HFFc6 (cell line): ENCODE measurements around the gene ERO1A. TPM values are rescaled to one million over a fixed set of nuclear protein-coding genes. Genes with fewer than 3 reads are reported as not detected.
A peak's percentile ranks its signal among the peaks of the same experiment; 100 is the strongest.

Experiments used
- DNase-seq: peaks from one replicate; pipeline ENCODE4 v3.0.0-alpha.2; 2018
- H3K27ac Mint-ChIP-seq: 2 replicates; pipeline ENCODE4 v1.8.0; 2020; ENCODE audit warnings: mild to moderate bottlenecking, mixed read lengths
- H3K27me3 Mint-ChIP-seq: 2 replicates; pipeline ENCODE4 v1.8.0; 2021; ENCODE audit warnings: mild to moderate bottlenecking, moderate library complexity, mixed read lengths; ENCODE audit not compliant: insufficient read depth
- H3K36me3 Mint-ChIP-seq: 2 replicates; pipeline ENCODE4 v1.8.0; 2021; ENCODE audit warnings: low read depth, mixed read lengths
- H3K4me1 Mint-ChIP-seq: 2 replicates; pipeline ENCODE4 v1.8.0; 2020; ENCODE audit warnings: low read depth, mixed read lengths
- H3K4me3 Mint-ChIP-seq: 2 replicates; pipeline ENCODE4 v1.8.0; 2020; ENCODE audit warnings: mild to moderate bottlenecking, moderate library complexity, mixed read lengths
- H3K9me3 Mint-ChIP-seq: 2 replicates; pipeline ENCODE4 v1.8.0; 2020; ENCODE audit warnings: mild to moderate bottlenecking, mixed read lengths
- total RNA-seq, 6 experiments: library from RNA; stranded (reverse); fragmentation: NEBNext Ultra II Directional; extraction: Animal tissue kit (Norgen Biotek cat#: 25700); gene quantifications; 2 replicates in 1 of 6; 3 replicates in 5 of 6; pipeline ENCODE4 v1.2.3, GENCODE V29; 2021
- TF ChIP-seq, protein P1 (sequence below): fragments of 200-600 bp; sonication (generic); IDR thresholded peaks from 2 replicates; pipeline ENCODE4 v1.5.0; 2021; ENCODE audit warnings: antibody characterized with exemption, mild to moderate bottlenecking

The ERO1A gene
- total RNA-seq, 6 experiments from 2014 or later = 55.6 to 64.8 (median 59.6) TPM

DNA sequence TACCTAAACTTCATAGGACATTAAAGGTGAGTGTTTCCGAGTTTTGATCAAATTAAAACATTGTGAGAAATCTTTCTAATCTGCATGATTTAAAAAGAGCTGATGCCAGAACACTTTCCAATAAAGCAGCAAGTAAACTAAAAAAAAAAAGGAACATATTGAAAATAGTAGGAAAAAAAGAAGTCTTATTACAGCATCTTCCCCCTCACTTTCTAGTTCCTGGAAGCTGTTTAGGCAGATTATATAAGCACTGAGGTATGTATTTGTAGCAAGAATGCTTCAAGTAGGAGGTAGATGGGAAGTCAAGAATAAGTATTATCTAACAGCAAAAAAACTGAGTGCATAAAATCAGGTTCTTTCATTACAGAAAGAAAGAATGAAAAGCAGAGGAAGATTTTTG lies 45.8 kb downstream of the ERO1A start:
- TF ChIP-seq, protein P1, sequence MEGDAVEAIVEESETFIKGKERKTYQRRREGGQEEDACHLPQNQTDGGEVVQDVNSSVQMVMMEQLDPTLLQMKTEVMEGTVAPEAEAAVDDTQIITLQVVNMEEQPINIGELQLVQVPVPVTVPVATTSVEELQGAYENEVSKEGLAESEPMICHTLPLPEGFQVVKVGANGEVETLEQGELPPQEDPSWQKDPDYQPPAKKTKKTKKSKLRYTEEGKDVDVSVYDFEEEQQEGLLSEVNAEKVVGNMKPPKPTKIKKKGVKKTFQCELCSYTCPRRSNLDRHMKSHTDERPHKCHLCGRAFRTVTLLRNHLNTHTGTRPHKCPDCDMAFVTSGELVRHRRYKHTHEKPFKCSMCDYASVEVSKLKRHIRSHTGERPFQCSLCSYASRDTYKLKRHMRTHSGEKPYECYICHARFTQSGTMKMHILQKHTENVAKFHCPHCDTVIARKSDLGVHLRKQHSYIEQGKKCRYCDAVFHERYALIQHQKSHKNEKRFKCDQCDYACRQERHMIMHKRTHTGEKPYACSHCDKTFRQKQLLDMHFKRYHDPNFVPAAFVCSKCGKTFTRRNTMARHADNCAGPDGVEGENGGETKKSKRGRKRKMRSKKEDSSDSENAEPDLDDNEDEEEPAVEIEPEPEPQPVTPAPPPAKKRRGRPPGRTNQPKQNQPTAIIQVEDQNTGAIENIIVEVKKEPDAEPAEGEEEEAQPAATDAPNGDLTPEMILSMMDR = no peak
- Mint-ChIP-seq H3K4me1 (no peaks in the 10 kb centered on the region), H3K27ac (no peak overlapping the region), H3K4me3 (no peak overlapping the region), H3K27me3 (no peaks in the 10 kb centered on the region), H3K36me3 (peaks cover 13% of the 10 kb centered on the region; the same call in 1 of the 2 replicates), H3K9me3 (no peaks in the 10 kb centered on the region)
- DNase-seq = no peak

DNA sequence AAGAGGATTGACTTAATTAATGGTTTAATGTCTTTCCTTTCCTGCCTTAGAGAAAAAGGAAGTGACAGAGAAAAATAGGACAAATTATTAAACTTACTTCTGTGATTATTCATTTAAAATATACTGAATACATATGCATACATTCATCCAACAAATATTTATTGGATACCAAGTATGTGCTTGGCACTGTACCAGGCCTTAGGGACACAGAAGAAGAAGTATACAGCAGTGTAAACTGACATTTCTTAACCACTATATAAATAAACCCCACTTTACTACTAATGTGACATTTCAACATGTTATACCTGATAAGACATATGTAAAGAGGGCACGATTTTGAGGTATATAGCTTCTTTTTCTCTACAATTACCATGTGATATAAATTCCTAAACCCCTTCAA lies 53.6 kb downstream of the ERO1A start:
- no peaks in the 10 kb centered on the region for H3K9me3 Mint-ChIP-seq
- DNase-seq = peak; percentile 1
- no peak overlapping the region for H3K27ac Mint-ChIP-seq
- H3K36me3 Mint-ChIP-seq = peaks cover 16% of the 10 kb centered on the region
- no peak overlapping the region for H3K4me3 Mint-ChIP-seq
- H3K4me1 Mint-ChIP-seq = no peaks in the 10 kb centered on the region
- H3K27me3 Mint-ChIP-seq = no peaks in the 10 kb centered on the region
- TF ChIP-seq, protein P1 = no peak

DNA sequence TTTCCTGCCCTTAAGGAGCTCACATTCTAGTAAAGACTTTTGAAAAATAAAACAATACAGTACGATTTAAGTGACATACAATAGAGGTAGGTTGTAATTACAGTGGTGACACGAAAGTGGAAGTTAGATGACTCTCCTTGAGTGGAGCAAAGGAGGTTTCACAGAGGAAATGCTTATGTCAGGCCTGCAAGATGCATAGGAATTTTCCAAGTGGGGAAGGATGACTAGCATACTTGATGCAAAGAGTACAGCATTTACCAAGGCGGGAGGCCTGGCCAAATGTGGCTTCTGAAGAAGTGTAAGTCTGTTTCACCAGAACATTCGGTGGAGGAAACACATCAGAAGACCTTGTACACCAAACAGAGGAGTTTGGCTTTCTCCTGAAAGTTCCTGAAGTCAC lies 55.2 kb downstream of the ERO1A start:
- no peak overlapping the region for H3K27ac Mint-ChIP-seq
- no peaks in the 10 kb centered on the region for H3K27me3 Mint-ChIP-seq
- no peaks in the 10 kb centered on the region for H3K9me3 Mint-ChIP-seq
- TF ChIP-seq, protein P1 = no peak
- no peak overlapping the region for H3K4me3 Mint-ChIP-seq
- H3K4me1 Mint-ChIP-seq = no peaks in the 10 kb centered on the region
- peaks cover 16% of the 10 kb centered on the region for H3K36me3 Mint-ChIP-seq
- no peak for DNase-seq

DNA sequence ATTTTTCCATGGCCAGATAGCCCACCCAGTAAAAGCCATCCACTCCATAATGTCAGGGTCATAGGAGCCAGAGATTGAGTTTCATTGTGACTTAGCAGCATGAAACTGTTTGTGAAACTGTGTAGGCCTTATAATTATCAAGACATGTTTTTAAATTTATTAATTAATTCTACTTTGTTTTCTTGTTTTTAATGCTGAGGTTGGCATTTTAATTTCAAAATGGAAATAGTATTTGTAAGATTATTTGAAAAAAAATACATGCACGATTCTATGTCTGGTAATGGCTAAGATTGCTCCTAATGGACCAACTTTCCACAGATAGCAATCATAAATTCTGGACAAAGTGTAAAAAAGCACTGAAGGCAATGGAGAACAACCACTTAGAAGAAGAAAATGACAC lies 75.7 kb downstream of the ERO1A start:
- Mint-ChIP-seq H3K4me3 (no peak overlapping the region), H3K27me3 (no peaks in the 10 kb centered on the region), H3K4me1 (no peaks in the 10 kb centered on the region), H3K27ac (no peak overlapping the region), H3K36me3 (no peaks in the 10 kb centered on the region), H3K9me3 (no peaks in the 10 kb centered on the region)
- no peak for DNase-seq
- TF ChIP-seq, protein P1 = no peak

DNA sequence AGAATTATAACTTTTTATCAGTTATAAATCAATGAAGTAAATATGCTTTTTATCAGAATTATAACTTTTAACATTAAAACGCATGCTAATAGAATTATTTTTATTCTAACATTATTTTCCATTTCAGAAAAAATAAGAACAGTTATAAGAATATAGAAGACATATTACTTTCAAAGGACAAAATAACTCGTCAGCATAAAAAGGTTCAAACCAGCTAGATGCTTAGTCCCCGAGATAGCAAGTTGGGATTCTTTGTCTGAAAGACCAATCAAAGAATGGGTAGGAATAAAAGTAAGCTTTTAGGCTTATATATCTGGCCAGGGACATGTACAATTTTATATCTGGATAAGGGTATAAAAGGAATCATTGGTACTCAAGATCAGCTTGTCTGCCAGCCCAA lies 76.8 kb downstream of the ERO1A start:
- no peaks in the 10 kb centered on the region; the same call in 1 of the 2 replicates for H3K27me3 Mint-ChIP-seq
- no peak for DNase-seq
- no peak overlapping the region for H3K4me3 Mint-ChIP-seq
- TF ChIP-seq, protein P1 = no peak
- no peaks in the 10 kb centered on the region for H3K4me1 Mint-ChIP-seq
- H3K27ac Mint-ChIP-seq = no peak overlapping the region
- no peaks in the 10 kb centered on the region for H3K9me3 Mint-ChIP-seq
- no peaks in the 10 kb centered on the region for H3K36me3 Mint-ChIP-seq

DNA sequence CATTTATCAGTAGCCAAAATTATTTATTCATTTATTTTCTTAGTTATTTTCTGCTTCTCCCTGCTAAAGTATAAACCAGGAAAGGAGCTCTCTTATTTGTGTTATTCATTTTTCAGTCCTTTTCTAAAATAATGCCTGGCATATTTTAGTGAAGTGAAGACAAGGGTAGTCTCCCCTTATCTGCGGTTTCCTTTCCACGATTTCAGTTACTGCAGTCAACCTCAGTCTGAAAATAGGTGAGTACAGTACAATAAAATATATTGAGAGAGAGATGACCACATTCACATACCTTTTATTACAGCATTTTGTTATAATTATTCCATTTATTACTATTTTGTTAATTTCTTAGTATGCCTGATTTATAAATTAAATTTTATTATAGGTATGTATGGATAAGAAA lies 85.2 kb downstream of the ERO1A start:
- Mint-ChIP-seq H3K36me3 (peaks cover 2% of the 10 kb centered on the region; the same call in 1 of the 2 replicates), H3K27me3 (peaks cover 2% of the 10 kb centered on the region), H3K4me1 (no peaks in the 10 kb centered on the region), H3K4me3 (no peak overlapping the region), H3K9me3 (peaks cover 2% of the 10 kb centered on the region; the same call in 1 of the 2 replicates), H3K27ac (no peak overlapping the region)
- no peak for DNase-seq
- TF ChIP-seq, protein P1 = no peak
